Effector memory CD4-positive, alpha-beta T cell (primary cell): ENCODE data around the gene RNASET2.
"Not testable (repeated sequence)": the region's sequence is repeated elsewhere in the genome, so short reads cannot be mapped to it uniquely, and the experiment has no call there.

Source experiments
- DNase-seq, 3 donors: peaks; one replicate each; pipeline ENCODE4 v3.0.0-alpha.2; 2020
- H3K27ac ChIP-seq: 2 replicates; pipeline ENCODE4 v1.7.0; 2013; ENCODE audit warnings: mild to moderate bottlenecking, low read length, moderate library complexity; ENCODE audit not compliant: insufficient read depth, poor library complexity, severe bottlenecking
- H3K27me3 ChIP-seq: replicated peaks from 2 replicates; pipeline ENCODE4 v1.7.0; 2013; ENCODE audit warnings: mild to moderate bottlenecking, low read length; ENCODE audit not compliant: insufficient read depth, control insufficient read depth, poor library complexity, severe bottlenecking
- H3K36me3 ChIP-seq: 2 replicates; pipeline ENCODE4 v1.7.0; 2013; ENCODE audit warnings: mild to moderate bottlenecking, low read length, moderate library complexity; ENCODE audit not compliant: control insufficient read depth, insufficient read depth
- H3K4me1 ChIP-seq: 2 replicates; pipeline ENCODE4 v1.7.0; 2013; ENCODE audit warnings: low read length, mild to moderate bottlenecking; ENCODE audit not compliant: control insufficient read depth, insufficient read depth, poor library complexity, severe bottlenecking
- H3K4me3 ChIP-seq: 2 replicates; pipeline ENCODE4 v1.7.0; 2013; ENCODE audit warnings: low read length, low read depth, mild to moderate bottlenecking; ENCODE audit not compliant: insufficient read depth, poor library complexity, severe bottlenecking
- H3K9me3 ChIP-seq: 2 replicates; pipeline ENCODE4 v1.7.0; 2013; ENCODE audit warnings: mild to moderate bottlenecking, low read length, moderate library complexity; ENCODE audit not compliant: control insufficient read depth

RNASET2 gene

DNA sequence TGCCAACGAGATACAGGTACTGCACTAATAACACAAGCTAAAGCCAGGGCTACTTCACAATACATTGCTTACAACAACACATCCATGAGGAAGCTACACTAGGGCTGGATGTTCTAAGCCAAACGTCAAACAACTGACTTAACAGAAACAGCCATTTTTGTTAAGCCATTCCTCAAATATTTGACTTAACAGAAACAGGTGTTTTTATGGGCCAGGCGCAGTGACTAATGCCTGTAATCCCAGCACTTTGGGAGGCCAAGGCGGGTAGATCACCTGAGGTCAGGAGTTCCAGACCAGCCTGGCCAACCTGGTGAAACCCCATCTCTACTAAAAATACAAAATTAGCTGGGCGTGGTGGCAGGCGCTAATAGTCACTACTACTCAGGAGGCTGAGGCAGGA lies 7.6 kb downstream of the RNASET2 start:
- not testable (repeated sequence) for H3K4me3 ChIP-seq, DNase-seq, H3K27me3 ChIP-seq, H3K9me3 ChIP-seq
- peaks cover 49% of the 10 kb centered on the region for H3K4me1 ChIP-seq
- H3K36me3 ChIP-seq = peaks cover 41% of the 10 kb centered on the region
- H3K27ac ChIP-seq = peak overlapping the region; percentile 82

GRCh38 chr6:166947251-166947650 lies 9.1 kb downstream of the RNASET2 start:
- Histone ChIP-seq H3K4me1 (peaks cover 34% of the 10 kb centered on the region), H3K27me3 (no peaks in the 10 kb centered on the region)

DNA sequence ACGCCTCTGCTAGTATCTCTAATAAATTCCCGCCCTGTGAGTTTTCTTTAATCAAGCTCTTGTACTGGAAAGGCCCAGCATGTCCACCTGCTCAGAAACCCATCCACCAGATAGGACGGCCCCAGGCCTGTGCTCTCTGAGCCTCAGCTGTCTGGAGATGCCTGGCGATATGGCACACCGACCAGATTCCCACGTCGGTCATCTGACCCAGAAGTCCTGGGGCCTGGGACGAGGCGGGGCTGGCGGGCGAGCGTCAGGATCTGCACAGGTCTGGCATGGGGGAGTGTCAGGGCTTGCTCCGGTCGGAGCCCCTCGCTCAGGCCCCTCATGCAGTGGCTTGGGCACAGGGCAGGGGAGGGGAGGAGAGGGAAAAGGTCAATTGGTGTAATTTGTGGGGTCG lies 10.2 kb downstream of the RNASET2 start:
- H3K36me3 ChIP-seq = peaks cover 47% of the 10 kb centered on the region
- H3K4me1 ChIP-seq = peaks cover 33% of the 10 kb centered on the region
- H3K27ac ChIP-seq = no peak overlapping the region
- no peak overlapping the region for H3K4me3 ChIP-seq
- no peak for DNase-seq
- no peaks in the 10 kb centered on the region for H3K27me3 ChIP-seq
- H3K9me3 ChIP-seq = no peaks in the 10 kb centered on the region

More at GRCh38 chr6:166947251-166947650, 9.1 kb downstream of the RNASET2 start:
- peaks cover 48% of the 10 kb centered on the region for H3K36me3 ChIP-seq
- H3K4me3 ChIP-seq = no peak overlapping the region
- H3K9me3 ChIP-seq = no peaks in the 10 kb centered on the region
- H3K27ac ChIP-seq = no peak overlapping the region
- no peak for DNase-seq

GRCh38 chr6:166944666-166945256 lies 11.6 kb downstream of the RNASET2 start:
- Histone ChIP-seq H3K36me3 (peaks cover 59% of the 10 kb centered on the region), H3K9me3 (no peaks in the 10 kb centered on the region), H3K4me3 (no peak overlapping the region), H3K4me1 (peaks cover 22% of the 10 kb centered on the region), H3K27me3 (no peaks in the 10 kb centered on the region), H3K27ac (no peak overlapping the region)
- DNase-seq = no peak

DNA sequence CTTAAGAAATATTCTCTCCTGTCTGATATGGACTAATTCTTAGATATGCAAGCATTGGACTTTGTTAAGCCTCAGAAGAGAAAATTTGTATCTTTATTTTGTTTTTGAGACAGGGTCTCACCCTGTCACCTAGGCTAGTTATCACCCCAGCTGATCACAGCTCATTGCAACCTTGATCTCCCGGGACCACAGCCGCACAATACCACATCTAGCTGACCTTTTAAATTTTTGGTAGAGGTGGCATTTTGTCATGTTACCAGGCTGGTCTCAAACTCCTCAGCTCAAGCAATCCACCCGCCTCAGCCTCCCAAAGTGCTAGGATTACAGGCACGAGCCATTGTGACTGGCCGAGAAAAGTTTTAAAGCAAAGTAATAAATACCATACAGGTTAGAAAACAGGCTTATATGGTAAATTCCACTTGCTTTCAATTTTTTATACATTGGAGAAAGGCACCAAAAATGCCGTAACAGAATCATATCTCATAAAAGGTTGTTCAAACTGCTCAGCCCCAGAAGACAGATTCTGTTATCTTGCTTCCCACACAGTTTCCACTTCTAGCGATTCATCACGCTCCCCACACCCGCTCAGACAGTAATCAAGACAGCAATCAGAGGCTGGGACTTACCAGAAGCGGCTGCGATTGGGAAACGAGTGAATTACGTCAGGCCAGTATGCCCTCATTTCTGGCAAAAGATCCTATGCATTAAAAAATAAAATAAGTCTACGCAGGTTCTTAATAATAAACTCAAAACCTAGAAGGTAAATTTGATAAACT lies 13.8 kb downstream of the RNASET2 start:
- peak in 2 of 3 donors; percentile 47 to 58 for DNase-seq
- no peaks in the 10 kb centered on the region for H3K9me3 ChIP-seq
- H3K36me3 ChIP-seq = peaks cover 73% of the 10 kb centered on the region
- H3K27ac ChIP-seq = peak overlapping the region; percentile 42
- no peaks in the 10 kb centered on the region for H3K27me3 ChIP-seq
- peaks cover 11% of the 10 kb centered on the region for H3K4me1 ChIP-seq
- no peak overlapping the region for H3K4me3 ChIP-seq

GRCh38 chr6:166940643-166941068 lies 15.7 kb downstream of the RNASET2 start:
- DNase-seq = no peak
- Histone ChIP-seq H3K27ac (no peak overlapping the region), H3K9me3 (no peaks in the 10 kb centered on the region), H3K36me3 (peaks cover 64% of the 10 kb centered on the region), H3K27me3 (no peaks in the 10 kb centered on the region), H3K4me1 (peaks cover 19% of the 10 kb centered on the region), H3K4me3 (no peak overlapping the region)

DNA sequence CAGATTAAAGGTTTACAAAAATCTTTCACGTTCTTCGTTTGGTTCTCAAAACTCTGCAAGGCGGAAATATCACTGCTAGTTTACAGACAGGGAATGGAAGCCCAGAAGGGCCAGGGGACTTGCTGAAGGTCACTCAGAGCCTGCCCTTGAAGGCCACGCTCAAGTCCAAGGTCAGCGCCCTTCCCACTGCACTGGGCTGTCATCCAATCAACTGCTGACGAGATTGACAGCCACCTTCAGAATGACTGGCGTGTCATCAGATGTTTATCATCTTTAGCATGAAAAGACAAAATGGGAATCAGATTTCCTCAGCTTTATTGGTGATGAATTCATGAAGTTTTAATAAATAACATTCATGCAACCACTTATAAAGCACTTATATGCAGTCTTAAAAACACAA lies 16.5 kb downstream of the RNASET2 start:
- Histone ChIP-seq H3K4me3 (no peak overlapping the region), H3K27me3 (no peaks in the 10 kb centered on the region), H3K9me3 (no peaks in the 10 kb centered on the region), H3K36me3 (peaks cover 59% of the 10 kb centered on the region), H3K4me1 (peaks cover 15% of the 10 kb centered on the region), H3K27ac (no peak overlapping the region)
- DNase-seq = no peak

- peaks cover 65% of the 10 kb centered on the region for H3K36me3 ChIP-seq
- no peaks in the 10 kb centered on the region for H3K9me3 ChIP-seq
- no peak overlapping the region for H3K27ac ChIP-seq
- H3K27me3 ChIP-seq = no peaks in the 10 kb centered on the region
- peaks cover 15% of the 10 kb centered on the region for H3K4me1 ChIP-seq
- H3K4me3 ChIP-seq = no peak overlapping the region
- no peak for DNase-seq
Observed at GRCh38 chr6:166939345-166939744, 17.0 kb downstream of the RNASET2 start.

GRCh38 chr6:166938704-166939103 lies 17.6 kb downstream of the RNASET2 start:
- no peak for DNase-seq
- no peak overlapping the region for H3K4me3 ChIP-seq
- peaks cover 15% of the 10 kb centered on the region for H3K4me1 ChIP-seq
- H3K27ac ChIP-seq = no peak overlapping the region
- H3K36me3 ChIP-seq = peaks cover 65% of the 10 kb centered on the region
- H3K27me3 ChIP-seq = no peaks in the 10 kb centered on the region
- no peaks in the 10 kb centered on the region for H3K9me3 ChIP-seq

GRCh38 chr6:166938150-166938549 lies 18.2 kb downstream of the RNASET2 start:
- Histone ChIP-seq H3K27me3 (no peaks in the 10 kb centered on the region), H3K36me3 (peaks cover 65% of the 10 kb centered on the region), H3K4me1 (peaks cover 15% of the 10 kb centered on the region), H3K27ac (no peak overlapping the region), H3K9me3 (no peaks in the 10 kb centered on the region), H3K4me3 (no peak overlapping the region)
- no peak for DNase-seq
